H9 (cell line): Measurements from ENCODE around the gene PLEKHM1. TPM values are rescaled to one million over a fixed set of nuclear protein-coding genes. Genes with fewer than 3 reads are reported as not detected.
"Not testable (repeated sequence)": the region's sequence is repeated elsewhere in the genome, so short reads cannot be mapped to it uniquely, and the experiment has no call there.

Source experiments
- DNase-seq: peaks from one replicate; pipeline ENCODE4 v3.0.0-alpha.2; 2017
- H2AFZ ChIP-seq: one replicate; pipeline ENCODE4 v1.6.1; 2013; ENCODE audit warnings: mild to moderate bottlenecking, low read length, control low read depth, moderate library complexity
- H2AK5ac ChIP-seq: 2 replicates; pipeline ENCODE4 v1.6.1; 2013; ENCODE audit warnings: low read length, control low read depth, mixed read lengths; ENCODE audit not compliant: insufficient read length
- H2BK120ac ChIP-seq: one replicate; pipeline ENCODE4 v1.6.1; 2013; ENCODE audit warnings: low read depth, mild to moderate bottlenecking, low read length, control low read depth, inconsistent platforms; ENCODE audit not compliant: poor library complexity, severe bottlenecking
- H2BK12ac ChIP-seq: 2 replicates; pipeline ENCODE4 v1.6.1; 2013; ENCODE audit warnings: low read length, control low read depth, mixed read lengths, low read depth; ENCODE audit not compliant: insufficient read length
- H2BK15ac ChIP-seq: 2 replicates; pipeline ENCODE4 v1.6.1; 2013; ENCODE audit warnings: low read depth, low read length, control low read depth
- H2BK20ac ChIP-seq: one replicate; pipeline ENCODE4 v1.6.1; 2013; ENCODE audit warnings: low read depth, mild to moderate bottlenecking, low read length, control low read depth, inconsistent platforms; ENCODE audit not compliant: poor library complexity, severe bottlenecking
- H2BK5ac ChIP-seq: 2 replicates; pipeline ENCODE4 v1.6.1; 2013; ENCODE audit warnings: low read length, control low read depth, mixed read lengths; ENCODE audit not compliant: insufficient read length
- H3K14ac ChIP-seq: 2 replicates; pipeline ENCODE4 v1.6.1; 2013; ENCODE audit warnings: low read length, control low read depth; ENCODE audit not compliant: insufficient read depth
- H3K18ac ChIP-seq: 2 replicates; pipeline ENCODE4 v1.6.1; 2013; ENCODE audit warnings: low read depth, mild to moderate bottlenecking, mixed read lengths, low read length, control low read depth; ENCODE audit not compliant: insufficient read length
- H3K23ac ChIP-seq: 2 replicates; pipeline ENCODE4 v1.6.1; 2013; ENCODE audit warnings: low read length, control low read depth, mixed read lengths, low read depth; ENCODE audit not compliant: insufficient read length
- H3K23me2 ChIP-seq: 2 replicates; pipeline ENCODE4 v1.6.1; 2013; ENCODE audit warnings: low read depth, mild to moderate bottlenecking, mixed read lengths, low read length, control low read depth; ENCODE audit not compliant: insufficient read length, poor library complexity, severe bottlenecking
- H3K27ac ChIP-seq: 2 replicates; pipeline ENCODE4 v1.5.1; 2013; ENCODE audit warnings: low read length, control low read depth, mixed read lengths, low read depth; ENCODE audit not compliant: insufficient read length
- H3K27me3 ChIP-seq: 2 replicates; pipeline ENCODE4 v1.6.1; 2013; ENCODE audit warnings: low read length, control low read depth, inconsistent platforms; ENCODE audit not compliant: insufficient read depth
- H3K4ac ChIP-seq: 2 replicates; pipeline ENCODE4 v1.6.1; 2013; ENCODE audit warnings: low read depth, mild to moderate bottlenecking, control low read depth, inconsistent platforms, low read length, moderate library complexity
- H3K4me1 ChIP-seq: 2 replicates; pipeline ENCODE4 v1.6.1; 2013; ENCODE audit warnings: low read length, control low read depth, inconsistent platforms; ENCODE audit not compliant: insufficient read depth
- H3K4me2 ChIP-seq: 2 replicates; pipeline ENCODE4 v1.6.1; 2013; ENCODE audit warnings: low read length, control low read depth, mixed read lengths; ENCODE audit not compliant: insufficient read length, insufficient read depth
- H3K56ac ChIP-seq: 2 replicates; pipeline ENCODE4 v1.6.1; 2013; ENCODE audit warnings: low read depth, mild to moderate bottlenecking, mixed read lengths, low read length, control low read depth; ENCODE audit not compliant: insufficient read length
- H3K79me1 ChIP-seq: 2 replicates; pipeline ENCODE4 v1.6.1; 2013; ENCODE audit warnings: low read depth, mild to moderate bottlenecking, moderate library complexity, low read length, control low read depth, inconsistent platforms; ENCODE audit not compliant: insufficient read depth, poor library complexity, severe bottlenecking
- H3K79me2 ChIP-seq: 2 replicates; pipeline ENCODE4 v1.6.1; 2013; ENCODE audit warnings: low read length, control low read depth, inconsistent platforms; ENCODE audit not compliant: insufficient read depth
- H3K9ac ChIP-seq: 2 replicates; pipeline ENCODE4 v1.6.1; 2013; ENCODE audit warnings: low read length, control low read depth, mixed read lengths; ENCODE audit not compliant: insufficient read length; ENCODE audit errors: extremely low read depth
- H3K9me3 ChIP-seq: one replicate; pipeline ENCODE4 v1.6.1; 2013; ENCODE audit warnings: low read depth, low read length, inconsistent platforms; ENCODE audit not compliant: control insufficient read depth
- H3T11ph ChIP-seq: one replicate; pipeline ENCODE4 v1.6.1; 2013; ENCODE audit warnings: mild to moderate bottlenecking, low read length, control low read depth, inconsistent platforms
- H4K20me1 ChIP-seq: one replicate; pipeline ENCODE4 v1.6.1; 2013; ENCODE audit not compliant: control insufficient read depth, insufficient read length, insufficient read depth
- H4K5ac ChIP-seq: 2 replicates; pipeline ENCODE4 v1.6.1; 2013; ENCODE audit warnings: low read depth, mild to moderate bottlenecking, mixed read lengths, low read length, control low read depth; ENCODE audit not compliant: insufficient read length
- H4K8ac ChIP-seq: replicated peaks from 2 replicates; pipeline ENCODE4 v1.6.1; 2013; ENCODE audit warnings: low read length, control low read depth, mixed read lengths, low read depth; ENCODE audit not compliant: insufficient read length
- H4K91ac ChIP-seq: 2 replicates; pipeline ENCODE4 v1.6.1; 2013; ENCODE audit warnings: low read depth, mild to moderate bottlenecking, moderate library complexity, mixed read lengths, low read length, control low read depth; ENCODE audit not compliant: insufficient read length
- H3K27ac Mint-ChIP-seq, 3 experiments: 2 replicates in 2 of 3; 3 replicates in 1 of 3; pipeline ENCODE4 v1.8.0; 2020 to 2021; ENCODE audit warnings: mixed read lengths in 3 of 3, mild to moderate bottlenecking in 1 of 3, moderate library complexity in 1 of 3
- H3K27me3 Mint-ChIP-seq: 2 replicates; pipeline ENCODE4 v1.8.0; 2021; ENCODE audit warnings: low read depth, mild to moderate bottlenecking, moderate library complexity, mixed read lengths
- H3K36me3 Mint-ChIP-seq, 3 experiments: 2 replicates in 2 of 3; 3 replicates in 1 of 3; pipeline ENCODE4 v1.8.0; 2020 to 2021; ENCODE audit warnings: low read depth in 3 of 3, mixed read lengths in 3 of 3; ENCODE audit not compliant: insufficient read depth in 1 of 3
- H3K4me1 Mint-ChIP-seq, 2 experiments: 2 replicates each; pipeline ENCODE4 v1.8.0; 2020; ENCODE audit warnings: mixed read lengths in 2 of 2
- H3K4me3 Mint-ChIP-seq, 2 experiments: 2 replicates in 1 of 2; 3 replicates in 1 of 2; pipeline ENCODE4 v1.8.0; 2020 to 2021; ENCODE audit warnings: mild to moderate bottlenecking in 2 of 2, mixed read lengths in 2 of 2, moderate library complexity in 1 of 2
- H3K9me3 Mint-ChIP-seq, 2 experiments: 2 replicates in 1 of 2; 3 replicates in 1 of 2; pipeline ENCODE4 v1.8.0; 2020; ENCODE audit warnings: mild to moderate bottlenecking in 2 of 2, mixed read lengths in 2 of 2, moderate library complexity in 1 of 2
- WGBS: extraction: QIAGEN DNeasy Blood & Tissue Kit; methylation state at CpG from one replicate; pipeline ENCODE4 v1.1.7; 2013; ENCODE audit warnings: missing lambda C conversion rate, low lambda C conversion rate, mixed read lengths; ENCODE audit not compliant: insufficient read length; ENCODE audit errors: extremely low coverage; 5-methylcytosine and 5-hydroxymethylcytosine counted together
- total RNA-seq: library from RNA; stranded (reverse); gene quantifications from 2 replicates; pipeline ENCODE4 v1.2.1, GENCODE V29; 2021

PLEKHM1 gene
- total RNA-seq, 1 experiment from 2014 or later = 20.7 TPM

DNA sequence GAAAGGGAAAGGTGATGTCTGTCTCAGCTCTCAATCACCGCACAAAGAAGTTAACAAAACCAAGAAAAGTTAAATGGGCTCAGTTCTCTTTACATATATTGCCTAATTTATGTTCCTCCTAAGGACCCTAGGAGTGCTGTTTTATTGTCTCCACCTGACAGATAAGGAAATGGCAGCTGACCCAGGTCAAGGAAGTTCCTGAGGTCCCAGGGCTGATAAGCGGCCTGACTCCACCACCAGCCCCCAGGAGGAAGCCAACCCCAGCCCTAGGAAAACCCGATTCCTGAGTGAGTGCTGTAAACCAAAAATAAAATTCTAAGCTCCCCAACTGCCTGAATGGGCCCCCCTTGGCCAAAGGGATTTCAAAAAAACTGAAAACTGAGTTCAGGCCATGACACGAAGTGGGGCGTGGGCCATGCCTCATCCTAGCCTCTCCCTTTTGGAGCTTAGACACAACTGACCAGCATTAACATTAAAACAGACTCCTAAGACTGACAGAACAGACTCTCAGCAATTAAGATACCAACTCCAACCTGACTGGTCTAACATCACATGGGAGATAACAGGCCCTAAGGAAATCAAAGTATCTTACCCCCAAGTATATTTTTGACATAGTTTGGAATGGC, 6.8 kb downstream of the PLEKHM1 start:
- H4K91ac ChIP-seq, H3K9me3 Mint-ChIP-seq, H3K27ac ChIP-seq, H3K56ac ChIP-seq, H2AK5ac ChIP-seq, H3K79me1 ChIP-seq, H3K4me3 Mint-ChIP-seq, H4K8ac ChIP-seq, H2BK15ac ChIP-seq, H3K36me3 Mint-ChIP-seq, H3K9ac ChIP-seq, H3K27me3 ChIP-seq, H2BK120ac ChIP-seq, H2BK20ac ChIP-seq, H3K27me3 Mint-ChIP-seq, H2AFZ ChIP-seq, H2BK5ac ChIP-seq, H2BK12ac ChIP-seq, H3K23me2 ChIP-seq, H3K18ac ChIP-seq, DNase-seq, H3K4me2 ChIP-seq, H3K79me2 ChIP-seq, H3T11ph ChIP-seq, H3K23ac ChIP-seq, H3K9me3 ChIP-seq, H4K5ac ChIP-seq, H3K4me1 Mint-ChIP-seq, H3K4me1 ChIP-seq, H4K20me1 ChIP-seq, H3K14ac ChIP-seq, H3K4ac ChIP-seq: not testable (repeated sequence)
- peak overlapping the region in 1 of 3 experiments; percentile 52; a peak in 1 of 7 replicates for H3K27ac Mint-ChIP-seq
- no CpG with 5 or more reads among the region's 5 CpGs for WGBS

DNA sequence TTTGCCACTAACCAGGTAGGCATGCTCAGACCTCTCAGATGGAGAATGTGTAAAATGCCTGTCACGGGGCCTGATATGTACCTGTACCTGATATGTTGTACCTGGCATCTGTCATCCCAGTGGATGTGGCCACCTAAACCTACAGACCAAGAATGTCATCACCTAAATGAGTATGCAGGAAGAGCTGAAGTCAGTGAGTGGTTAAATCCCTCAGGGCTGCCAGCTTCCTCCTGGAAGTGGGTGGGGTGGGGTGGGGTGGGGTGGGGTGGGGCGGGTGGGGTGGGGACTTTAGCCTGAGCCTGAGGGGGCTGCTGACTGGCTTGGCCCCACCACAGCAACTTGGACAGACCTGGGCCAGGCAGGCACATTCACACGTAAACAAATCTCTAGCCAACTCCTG, 7.3 kb downstream of the PLEKHM1 start:
- not testable (repeated sequence) for DNase-seq, H3K4me1 Mint-ChIP-seq, H2BK15ac ChIP-seq, H4K8ac ChIP-seq, H3K18ac ChIP-seq, H3K9ac ChIP-seq, H3K9me3 ChIP-seq, H3T11ph ChIP-seq, H4K5ac ChIP-seq, H3K4me1 ChIP-seq, H3K56ac ChIP-seq, H3K27me3 ChIP-seq, H3K36me3 Mint-ChIP-seq, H2BK5ac ChIP-seq, H2AK5ac ChIP-seq, H4K20me1 ChIP-seq, H3K79me1 ChIP-seq, H3K4ac ChIP-seq, H3K4me3 Mint-ChIP-seq, H3K23me2 ChIP-seq, H2BK12ac ChIP-seq, H3K14ac ChIP-seq, H3K79me2 ChIP-seq, H3K9me3 Mint-ChIP-seq, H2BK120ac ChIP-seq, H3K27me3 Mint-ChIP-seq, H3K27ac ChIP-seq, H3K23ac ChIP-seq, H2AFZ ChIP-seq, H3K4me2 ChIP-seq, H4K91ac ChIP-seq, H2BK20ac ChIP-seq
- no CpG with 5 or more reads among the region's 3 CpGs for WGBS
- peak overlapping the region in 1 of 3 experiments; percentile 75; a peak in 1 of 7 replicates for H3K27ac Mint-ChIP-seq
